ENCODE measurements around the gene CIAPIN1. TPM values are rescaled to one million over a fixed set of nuclear protein-coding genes. Genes with fewer than 3 reads are reported as not detected.
A peak's percentile ranks its signal among the peaks of the same experiment; 100 is the strongest.

Gene CIAPIN1
- total RNA-seq, 1 donor from 2014 or later = 60.6 TPM

GRCh38 chr16:57476546-57477410 lies 29.6 kb upstream of the CIAPIN1 start:
- no peak for DNase-seq (ENCODE audit: low read depth)

GRCh38 chr16:57475711-57476339 lies 28.6 kb upstream of the CIAPIN1 start:
- DNase-seq (ENCODE audit: low read depth) = no peak

GRCh38 chr16:57474671-57475661 lies 27.8 kb upstream of the CIAPIN1 start:
- DNase-seq (ENCODE audit: low read depth) = no peak

GRCh38 chr16:57473906-57474305 lies 26.7 kb upstream of the CIAPIN1 start:
- no peak for DNase-seq (ENCODE audit: low read depth)

DNA sequence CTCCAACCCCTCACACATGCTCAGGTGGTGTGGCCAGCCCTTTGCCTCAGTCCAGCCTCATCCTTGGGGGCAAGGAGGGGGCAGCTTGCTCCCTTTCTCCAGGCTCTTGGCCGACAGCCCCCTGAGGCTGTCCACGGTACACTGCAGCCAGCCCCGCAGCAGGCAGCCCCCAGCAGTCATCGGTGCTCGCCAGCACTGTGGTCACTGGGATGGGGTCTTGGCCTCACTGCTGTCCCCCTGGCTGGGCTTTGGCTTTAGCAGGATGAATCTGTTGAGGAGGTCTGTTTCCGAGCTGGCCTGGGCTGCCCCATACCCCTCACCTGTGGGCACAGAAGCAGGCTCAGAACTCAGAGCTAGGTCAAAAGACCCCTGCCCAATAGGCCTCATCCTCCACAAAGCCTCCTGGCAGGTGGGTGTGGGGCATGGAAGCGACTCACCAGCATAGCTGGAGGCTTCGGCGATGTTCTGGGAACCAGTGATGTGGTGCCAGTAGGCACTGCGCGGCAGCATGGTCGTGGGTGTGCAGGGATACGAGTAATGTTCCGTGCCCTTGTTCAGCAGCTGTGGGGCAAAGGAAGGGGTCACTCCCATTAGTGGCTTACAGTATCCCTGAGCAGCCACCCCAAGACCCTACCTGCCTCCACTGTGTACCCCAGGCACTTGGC lies 26.1 kb upstream of the CIAPIN1 start:
- no peak for DNase-seq (ENCODE audit: low read depth)

- DNase-seq (ENCODE audit: low read depth) = no peak
These were observed 25.5 kb upstream of the CIAPIN1 start for GRCh38 chr16:57472665-57473060.

GRCh38 chr16:57471852-57472664 lies 24.9 kb upstream of the CIAPIN1 start:
- DNase-seq (ENCODE audit: low read depth) = peak; percentile 66

- peak; percentile 47 for DNase-seq (ENCODE audit: low read depth)
These were observed 24.0 kb upstream of the CIAPIN1 start for GRCh38 chr16:57471209-57471608.

DNA sequence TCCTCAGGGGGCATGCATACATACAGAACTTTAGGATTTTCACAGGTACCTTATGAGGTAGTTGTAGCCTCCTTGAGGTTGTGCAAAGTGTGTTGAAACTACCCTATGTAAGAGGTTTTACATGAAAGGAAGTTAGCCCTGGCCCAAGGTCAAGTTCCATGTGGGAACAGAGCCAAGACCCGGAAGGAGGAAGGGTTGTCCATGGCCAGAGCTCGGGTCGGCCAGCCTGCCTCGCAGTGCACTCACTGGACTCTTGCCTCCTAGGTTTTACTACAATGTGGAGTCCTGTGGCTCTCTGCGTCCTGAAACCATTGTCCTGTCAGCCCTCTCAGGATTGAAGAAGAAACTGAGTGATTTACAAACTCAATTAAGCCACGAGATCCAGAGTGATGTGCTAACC lies 23.5 kb upstream of the CIAPIN1 start:
- peak; percentile 67 for DNase-seq (ENCODE audit: low read depth)

DNA sequence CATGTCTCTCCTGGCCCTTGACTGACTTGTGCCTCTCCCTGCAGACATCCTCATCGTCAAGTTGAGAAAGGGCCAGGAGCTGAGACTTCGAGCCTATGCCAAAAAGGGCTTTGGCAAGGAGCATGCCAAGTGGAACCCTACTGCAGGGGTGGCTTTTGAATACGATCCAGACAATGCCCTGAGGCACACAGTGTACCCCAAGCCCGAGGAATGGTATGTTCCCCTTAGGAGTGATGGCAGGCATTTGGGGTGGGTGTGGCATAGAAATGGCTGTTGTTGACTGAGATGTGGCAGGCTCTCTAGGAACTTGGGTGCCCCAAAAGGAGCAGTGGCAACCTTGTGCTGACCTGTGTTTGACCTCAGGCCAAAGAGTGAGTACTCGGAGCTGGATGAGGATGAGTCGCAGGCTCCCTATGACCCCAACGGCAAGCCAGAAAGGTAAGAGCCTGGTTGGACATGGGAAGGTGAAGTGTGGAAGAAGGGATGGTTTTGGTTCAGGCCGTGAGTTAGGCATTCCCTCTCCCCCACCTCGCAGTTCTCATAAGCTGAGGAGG lies 22.8 kb upstream of the CIAPIN1 start:
- DNase-seq (ENCODE audit: low read depth) = no peak

DNA sequence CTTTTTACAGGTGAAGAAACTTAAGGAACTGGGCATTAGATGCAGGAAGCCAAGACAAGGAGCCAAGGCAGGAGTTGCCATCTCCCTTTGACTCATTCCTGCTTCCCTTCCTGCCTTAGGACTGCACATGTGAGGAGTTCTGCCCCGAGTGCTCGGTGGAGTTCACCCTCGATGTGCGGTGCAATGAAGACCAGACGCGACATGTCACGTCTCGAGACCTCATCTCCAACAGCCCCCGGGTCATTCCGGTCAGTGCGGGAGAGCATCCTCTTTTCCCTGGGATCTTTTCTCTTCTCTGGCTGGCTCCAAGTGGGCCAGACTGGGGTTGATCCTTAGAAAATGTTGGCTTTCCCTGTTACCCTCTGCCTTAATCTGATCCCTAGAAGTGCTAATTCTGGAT lies 21.9 kb upstream of the CIAPIN1 start:
- no peak for DNase-seq (ENCODE audit: low read depth)

DNA sequence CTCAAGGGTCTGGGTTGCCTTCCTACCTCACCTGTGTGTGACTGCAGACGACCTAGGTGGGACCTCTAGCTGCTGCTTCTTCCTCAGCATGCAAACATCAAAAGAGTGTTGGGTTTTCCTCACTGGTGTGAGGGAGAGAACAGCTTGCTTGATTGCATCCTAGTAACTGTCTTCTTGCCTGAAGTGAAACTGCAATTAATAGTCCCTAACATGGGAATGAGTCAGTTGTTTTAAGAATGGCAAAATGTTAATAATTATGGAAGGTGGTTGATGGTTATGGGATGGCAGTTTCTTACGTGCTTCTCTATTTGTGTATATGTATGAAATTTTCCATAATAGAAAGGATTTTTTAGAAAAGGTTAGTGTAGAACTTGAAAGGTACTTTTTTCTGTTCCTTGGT lies 21.2 kb upstream of the CIAPIN1 start:
- DNase-seq (ENCODE audit: low read depth) = peak; percentile 76

DNA sequence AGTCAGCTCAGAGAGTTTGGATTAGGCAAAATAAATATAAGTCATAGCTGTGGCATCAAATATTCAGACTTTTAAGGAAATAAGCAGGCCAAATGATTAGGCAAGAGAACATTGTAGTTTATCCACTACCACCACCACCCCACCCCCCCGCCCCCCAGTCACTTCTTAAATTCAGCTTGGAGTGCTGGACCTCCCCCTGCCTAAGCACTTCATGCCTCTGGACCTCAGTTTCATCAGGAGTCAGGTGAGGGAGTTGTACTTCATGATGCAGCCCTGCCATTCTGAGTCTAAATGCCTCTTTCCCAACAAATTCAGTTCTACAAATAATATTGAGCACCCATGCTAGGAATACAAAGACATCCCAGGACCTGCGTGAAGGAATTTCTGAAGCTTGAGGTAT lies 17.3 kb upstream of the CIAPIN1 start:
- no peak for DNase-seq (ENCODE audit: low read depth)

DNA sequence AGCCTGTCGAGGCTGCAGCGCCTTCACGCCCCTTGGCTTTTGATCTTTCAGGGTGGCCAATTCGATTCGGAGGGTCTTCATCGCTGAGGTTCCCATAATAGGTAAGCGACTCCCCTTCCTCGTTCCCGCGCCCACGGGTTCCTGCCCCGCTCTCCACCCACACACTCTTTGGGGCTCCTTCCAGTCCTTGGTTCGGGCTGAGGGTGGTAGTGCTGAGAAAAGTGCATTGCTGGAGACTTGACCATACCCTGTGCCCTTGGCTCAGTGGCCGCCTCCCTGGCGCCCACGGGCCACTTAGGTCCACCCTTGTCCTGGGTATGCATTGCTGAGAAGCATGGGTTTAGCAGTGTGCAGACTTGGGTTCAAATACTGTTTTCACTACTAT lies 15.8 kb upstream of the CIAPIN1 start:
- DNase-seq (ENCODE audit: low read depth) = no peak

GRCh38 chr16:57462209-57462977 lies 15.2 kb upstream of the CIAPIN1 start, which contains the start of gene POLR2C:
TSS of gene POLR2C (plus strand) at chr16:57462679. CDS start at chr16:57462725, 46 bp downstream.
- DNase-seq (ENCODE audit: low read depth) = peak; percentile 65

DNA sequence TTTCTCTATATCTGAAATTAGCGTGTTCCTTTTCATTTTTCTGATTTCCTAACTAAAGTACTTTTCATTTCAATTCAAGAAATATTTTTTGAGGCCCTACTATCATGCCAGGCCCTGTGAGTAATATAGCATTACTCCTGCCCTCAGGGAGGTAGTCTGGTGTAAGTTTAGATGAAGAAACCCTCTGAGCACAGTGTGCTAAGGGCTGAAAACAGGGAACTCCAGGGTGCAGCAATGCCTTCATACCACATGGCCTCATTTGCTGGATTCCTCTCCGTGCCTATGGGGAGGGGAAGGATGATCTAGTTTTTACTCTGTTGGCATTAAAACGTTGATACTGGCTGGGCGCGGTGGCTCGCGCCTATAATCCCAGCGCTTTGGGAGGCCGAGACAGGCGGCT lies 4.8 kb upstream of the CIAPIN1 start:
- no peak for DNase-seq (ENCODE audit: low read depth)

DNA sequence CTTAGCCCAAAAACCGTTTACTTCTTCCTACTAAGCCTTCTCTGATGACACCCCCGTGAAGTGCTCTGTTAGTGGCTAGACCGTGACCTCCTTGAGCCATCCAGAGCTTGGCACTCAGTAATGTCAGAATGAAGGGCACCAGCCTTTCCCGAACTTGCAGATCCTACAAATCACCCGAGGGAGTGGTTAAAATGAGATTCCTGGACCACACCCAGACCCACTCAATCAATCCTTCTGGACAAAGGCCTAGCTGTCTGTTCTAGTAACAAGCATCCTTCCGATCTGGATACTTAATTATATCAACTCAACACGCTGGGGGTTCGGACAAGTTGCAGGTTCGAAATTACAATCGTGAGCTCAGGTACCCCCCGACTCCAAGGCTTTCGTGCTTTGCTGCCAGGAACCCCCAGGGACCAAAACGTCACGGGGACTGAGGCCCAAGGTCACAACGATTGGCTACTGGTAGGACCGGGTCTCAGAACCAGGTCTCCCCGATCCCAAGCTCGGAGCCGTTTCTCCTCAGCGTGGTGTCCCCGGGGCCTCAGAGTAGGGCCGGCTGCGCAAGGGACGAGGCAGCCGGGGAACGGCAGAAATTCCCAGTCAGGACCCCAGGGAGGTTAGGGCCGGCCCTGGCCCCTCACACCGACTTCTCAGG lies 527 bp downstream of the CIAPIN1 start:
- DNase-seq (ENCODE audit: low read depth) = peak; percentile 43

DNA sequence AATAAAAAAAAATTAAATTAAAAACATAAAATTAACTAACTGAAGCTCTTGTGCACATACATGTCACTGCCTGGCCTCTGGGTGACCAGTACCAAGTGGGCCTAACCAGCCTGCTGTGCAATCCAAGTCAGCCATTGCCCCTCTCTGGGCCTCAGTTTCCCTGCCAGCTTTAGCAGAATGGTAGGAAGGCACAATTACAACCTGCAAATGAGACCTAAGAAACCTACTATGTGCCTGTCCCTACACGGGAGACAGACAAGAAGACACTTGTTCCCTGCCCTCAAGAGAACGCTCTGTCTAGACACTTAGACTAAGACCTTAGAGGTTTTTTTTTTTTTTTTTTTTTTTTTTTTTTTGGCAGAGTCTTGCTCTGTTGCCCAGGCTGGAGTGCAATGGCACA lies 1.7 kb downstream of the CIAPIN1 start:
- DNase-seq (ENCODE audit: low read depth) = no peak

- peak; percentile 42 for DNase-seq (ENCODE audit: low read depth)
These were observed 2.5 kb downstream of the CIAPIN1 start for GRCh38 chr16:57444711-57445110.
